HG03575 (cell line): ENCODE results near the gene S100B.
"Not testable (repeated sequence)": the region's sequence is repeated elsewhere in the genome, so short reads cannot be mapped to it uniquely, and the experiment has no call there.

Source experiments
- ATAC-seq: cut with Tn5 transposase; IDR thresholded peaks from one replicate; pipeline ENCODE4 v1.9.1; 2021; ENCODE audit not compliant: unreplicated experiment, insufficient number of reproducible peaks, low FRiP score; ENCODE audit errors: extremely low read depth

Gene S100B

GRCh38 chr21:46607636-46608035 is 2.8 kb upstream of the S100B start:
- no peak for ATAC-seq

- ATAC-seq, result no peak
Measured at GRCh38 chr21:46606427-46606813, 1.5 kb upstream of the S100B start.

DNA sequence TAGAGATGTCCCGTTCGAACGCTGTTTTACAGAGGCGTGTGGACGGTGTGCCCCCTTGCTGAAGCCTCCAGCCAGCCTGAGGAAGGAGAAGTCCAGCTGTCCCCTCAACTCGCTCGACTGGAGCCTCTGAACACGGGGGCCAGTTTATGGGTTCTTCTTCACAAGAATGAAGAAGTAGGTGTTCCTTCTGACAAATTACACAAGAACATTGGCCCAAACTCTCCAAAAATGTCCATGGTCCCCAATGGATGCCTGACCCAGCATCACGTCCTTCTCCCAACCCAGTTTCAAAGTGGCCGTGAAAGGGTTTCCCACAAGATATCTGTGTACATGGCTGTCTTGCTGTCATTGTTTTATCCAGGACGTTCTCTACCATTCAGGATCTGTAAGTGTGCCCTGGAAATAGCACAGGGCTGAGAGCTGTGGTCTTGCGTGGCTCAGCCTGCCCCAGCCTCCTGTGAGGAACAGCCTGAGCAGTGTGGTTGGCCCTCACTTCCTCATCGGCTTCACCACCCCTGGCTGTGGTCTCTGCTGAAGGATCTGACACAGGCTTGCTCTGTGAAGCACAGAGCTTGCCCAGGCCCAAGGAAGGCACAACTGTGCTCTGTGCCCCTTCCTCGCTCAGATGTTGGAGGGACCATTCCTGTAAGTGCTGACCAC is 1.0 kb upstream of the S100B start:
- ATAC-seq, result no peak

DNA sequence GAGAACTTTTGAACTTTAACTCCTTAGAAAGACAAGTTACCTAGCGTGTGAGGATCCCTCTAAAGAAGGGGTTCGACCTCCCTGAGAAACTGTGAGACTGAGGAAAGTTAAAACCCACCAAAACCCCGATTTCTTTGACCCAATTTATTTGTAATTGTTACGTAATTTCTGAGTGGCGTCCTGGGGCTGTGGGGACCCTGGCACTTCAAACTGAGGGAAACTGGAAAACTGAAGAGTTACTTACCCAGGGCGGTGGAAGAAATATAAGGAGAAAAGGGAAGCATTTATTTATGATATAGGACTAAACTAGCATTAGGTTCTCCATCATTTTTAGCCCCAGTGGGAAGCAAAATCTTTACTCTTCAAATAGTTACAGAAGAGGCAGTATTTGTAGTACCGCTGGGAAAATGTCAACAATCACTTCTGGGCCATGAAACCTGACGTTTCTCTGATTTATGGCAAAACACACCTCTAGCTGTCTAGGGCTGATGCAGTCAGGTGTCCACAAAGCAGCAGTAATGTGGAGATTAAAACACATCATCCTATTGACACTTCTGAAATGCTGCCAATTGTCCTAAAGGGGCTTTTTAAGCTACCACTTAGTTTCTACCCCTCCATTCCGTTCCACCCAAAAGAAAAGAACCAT is 430 bp downstream of the S100B start:
- no peak for ATAC-seq

GRCh38 chr21:46603228-46603627 is 1.7 kb downstream of the S100B start:
- no peak for ATAC-seq

DNA sequence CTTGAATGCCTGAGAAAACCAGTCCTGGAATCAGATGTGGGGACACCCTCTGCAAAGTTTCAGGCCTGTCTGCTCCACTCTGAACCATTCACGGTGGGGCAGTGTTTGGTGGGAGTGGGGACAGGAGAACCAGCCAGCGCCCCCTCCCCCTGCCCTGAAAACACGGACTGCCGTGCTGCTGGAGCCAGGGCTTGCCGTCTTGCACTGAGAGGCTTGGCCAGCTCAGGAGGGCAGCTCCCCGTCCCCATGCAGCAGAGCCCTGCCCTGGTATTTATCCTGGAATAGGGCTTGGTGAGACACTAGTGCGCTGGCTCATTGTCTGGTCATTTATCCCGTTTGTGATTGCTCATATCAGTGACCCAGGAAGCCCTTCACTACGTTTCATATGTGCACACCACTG is 3.9 kb downstream of the S100B start:
- ATAC-seq, result no peak

GRCh38 chr21:46600305-46600704 is 4.6 kb downstream of the S100B start:
- ATAC-seq, result no peak

- no peak for ATAC-seq
Measured at GRCh38 chr21:46598581-46599572, 6.0 kb downstream of the S100B start.

DNA sequence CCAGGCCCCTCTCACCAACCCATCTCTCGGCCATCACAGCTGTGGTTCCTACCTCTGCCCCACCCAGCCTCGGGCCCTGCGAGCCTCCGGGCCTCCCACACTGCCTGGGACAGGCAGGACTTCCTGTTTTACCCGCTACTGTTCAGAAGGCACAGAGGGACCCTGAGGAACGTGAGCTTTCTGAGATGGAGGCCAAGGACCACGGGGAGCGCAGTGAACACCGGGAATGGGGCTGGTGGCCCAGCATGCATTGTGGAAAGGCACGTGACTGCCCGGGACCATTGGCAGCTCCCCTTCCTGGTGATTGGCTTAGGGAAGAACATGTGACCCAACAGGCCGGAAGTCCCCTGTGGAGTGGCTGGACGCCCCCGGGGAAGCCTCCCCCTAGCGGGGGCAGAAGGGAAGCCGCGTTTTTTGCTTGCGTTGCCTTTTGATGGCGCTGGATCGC is 7.0 kb downstream of the S100B start:
- no peak for ATAC-seq

GRCh38 chr21:46597031-46597430 is 7.9 kb downstream of the S100B start:
- ATAC-seq, result no peak

- ATAC-seq, result no peak
Measured at GRCh38 chr21:46596201-46596600, 8.7 kb downstream of the S100B start.

- ATAC-seq, result no peak
Measured at GRCh38 chr21:46594276-46594675, 10.6 kb downstream of the S100B start.

DNA sequence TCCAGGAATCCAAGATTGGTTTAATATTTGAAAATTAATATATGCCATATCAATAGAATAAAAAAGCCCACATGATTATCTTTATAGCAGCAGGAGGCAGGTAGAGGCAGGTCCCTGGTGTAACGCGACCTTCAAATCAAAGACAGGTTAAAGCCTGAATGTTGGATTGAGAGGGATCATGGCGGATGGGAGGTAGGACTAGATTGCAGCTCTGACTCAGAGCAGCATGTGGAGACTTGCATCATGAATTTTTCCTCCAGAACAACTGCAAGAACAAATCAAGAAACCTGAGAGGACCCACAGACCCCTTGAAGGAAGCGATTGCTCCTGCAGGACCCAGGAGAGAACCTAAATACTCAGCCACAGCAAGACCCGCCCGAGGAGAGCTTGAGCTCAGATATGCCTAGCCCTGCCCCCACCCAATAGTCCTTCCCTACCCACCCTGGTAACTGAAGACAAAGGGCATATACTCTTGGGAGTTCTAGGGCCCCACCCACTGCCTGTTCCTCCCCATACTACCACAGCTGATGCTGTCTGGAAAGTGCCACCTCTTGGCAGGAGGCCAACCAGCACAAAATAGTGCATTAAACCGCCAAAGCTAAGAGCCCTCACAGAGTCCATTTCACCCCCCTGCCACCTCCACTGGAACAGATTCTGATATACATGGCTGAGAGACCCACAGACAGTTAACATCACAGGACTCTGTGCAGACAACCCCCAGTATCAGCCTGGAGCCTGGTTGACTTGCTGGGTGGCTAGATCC is 19.5 kb downstream of the S100B start:
- no peak for ATAC-seq

DNA sequence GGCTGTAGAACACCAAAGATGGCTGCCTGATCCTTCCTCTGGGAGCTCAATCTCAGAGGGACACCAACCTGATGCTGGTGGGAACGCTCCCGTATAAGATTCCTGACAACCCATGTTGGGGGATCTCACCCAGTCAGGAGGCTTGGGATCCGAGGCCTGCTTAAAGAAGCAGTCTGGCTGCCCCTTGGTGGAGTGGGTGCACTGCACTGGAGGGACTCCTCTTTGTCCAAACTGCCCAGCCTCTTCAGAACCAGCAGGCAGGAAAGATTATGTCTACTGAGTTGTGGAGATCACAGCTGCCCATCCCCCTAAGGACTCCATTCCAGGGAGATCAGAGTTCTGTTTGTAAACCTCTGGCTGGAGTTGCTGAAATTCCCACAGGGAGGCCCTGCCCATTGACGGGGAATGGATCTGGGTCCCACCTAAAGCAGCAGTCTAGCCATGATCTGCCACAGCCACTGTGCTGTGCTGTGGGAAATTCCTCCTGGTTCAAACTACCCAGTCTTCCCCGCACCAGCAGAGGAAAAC is 23.0 kb downstream of the S100B start:
- ATAC-seq, result no peak

DNA sequence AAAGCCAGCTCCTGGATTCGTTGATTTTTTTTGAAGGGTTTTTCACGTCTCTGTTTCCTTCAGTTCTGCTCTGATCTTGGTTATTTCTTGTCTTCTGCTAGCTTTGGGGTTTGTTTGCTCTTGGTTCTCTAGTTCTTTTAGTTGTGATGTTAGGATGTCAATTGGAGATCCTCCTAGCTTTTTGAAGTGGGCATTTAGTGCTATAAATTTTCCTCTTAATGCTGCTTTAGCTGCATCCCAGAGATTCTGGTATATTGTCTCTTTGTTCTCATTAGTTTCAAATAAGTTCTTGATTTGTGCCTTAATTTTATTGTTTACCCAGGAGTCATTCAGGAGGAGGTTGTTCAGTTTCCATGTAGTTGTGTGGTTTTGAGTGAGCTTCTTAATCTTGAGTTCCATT is 25.5 kb downstream of the S100B start:
- ATAC-seq, result not testable (repeated sequence)

DNA sequence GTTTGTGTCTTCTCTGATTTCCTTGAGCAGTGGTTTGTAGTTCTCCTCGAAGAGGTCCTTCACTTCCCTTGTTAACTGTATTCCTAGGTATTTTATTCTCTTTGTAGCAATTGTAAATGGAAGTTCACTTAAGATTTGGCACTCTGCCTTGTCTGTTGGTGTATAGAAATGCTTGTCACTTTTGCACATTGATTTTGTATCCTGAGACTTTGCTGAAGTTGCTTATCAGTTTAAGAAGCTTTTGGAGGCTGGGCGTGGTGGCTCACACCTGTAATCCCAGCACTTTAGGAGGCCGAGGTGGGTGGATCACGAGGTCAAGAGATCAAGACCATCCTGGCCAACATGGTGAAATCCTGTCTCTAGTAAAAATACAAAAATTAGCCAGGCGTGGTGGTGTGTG is 27.1 kb downstream of the S100B start:
- ATAC-seq, result not testable (repeated sequence)

- no peak for ATAC-seq
Measured at GRCh38 chr21:46572850-46573249, 32.0 kb downstream of the S100B start.

DNA sequence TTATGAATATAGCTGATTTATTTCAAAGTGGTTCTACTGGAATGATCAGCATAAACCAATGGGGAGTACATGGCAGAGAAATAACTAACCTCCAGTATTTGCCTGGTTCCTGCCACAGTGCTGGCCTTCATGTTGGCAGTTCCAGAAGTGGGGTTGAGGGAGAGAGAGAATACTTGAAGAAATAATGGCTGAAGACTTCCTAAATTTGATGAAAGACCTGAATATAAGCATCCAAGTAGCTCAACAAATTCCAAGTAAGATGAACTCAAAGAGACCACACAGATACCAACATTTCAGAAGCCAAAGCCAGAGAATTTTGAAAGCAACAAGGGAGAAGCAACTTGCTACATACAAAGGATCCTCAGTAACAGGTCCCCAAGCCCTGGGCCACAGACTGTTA is 34.3 kb downstream of the S100B start:
- ATAC-seq, result no peak

- no peak for ATAC-seq
Measured at GRCh38 chr21:46570119-46570518, 34.8 kb downstream of the S100B start.
